Liver (tissue), 3 donors: ENCODE results near the gene CHRM5.

Source experiments
- CTCF ChIP-seq: fragments of 150-350 bp; IDR thresholded peaks from 2 replicates; pipeline ENCODE4 v1.5.1; 2017; ENCODE audit warnings: improper control_type of control experiment, low read depth, low read length; ENCODE audit not compliant: missing input control
- GABPA ChIP-seq, 2 donors: IDR thresholded peaks in 1 of 2; conservative IDR thresholded peaks in 1 of 2; 2 replicates each; pipeline ENCODE4 v1.6.1; 2016; ENCODE audit warnings: antibody characterized with exemption in 2 of 2, mild to moderate bottlenecking in 1 of 2, moderate library complexity in 1 of 2
- REST ChIP-seq: IDR thresholded peaks from 2 replicates; pipeline ENCODE4 v1.6.1; 2016; ENCODE audit warnings: antibody characterized with exemption, mild to moderate bottlenecking
- YY1 ChIP-seq: IDR thresholded peaks from 2 replicates; pipeline ENCODE4 v1.6.1; 2016; ENCODE audit warnings: antibody characterized with exemption, mild to moderate bottlenecking
- ZBTB33 ChIP-seq: IDR thresholded peaks from 2 replicates; pipeline ENCODE4 v1.6.1; 2016; ENCODE audit warnings: antibody characterized with exemption
- donor health status: healthy.
- donor health status: healthy.

GRCh38 chr15:34038023-34038870 is 70.0 kb downstream of the CHRM5 start:
- TF ChIP-seq CTCF, result no peak
- TF ChIP-seq YY1, result no peak
- no peak for TF ChIP-seq GABPA (IDR thresholded peaks at IDR 0.05 in 1 of 2, conservative IDR thresholded peaks at IDR 0.05 in 1 of 2)
- no peak for TF ChIP-seq REST
- no peak for TF ChIP-seq ZBTB33
